ENCODE results near the gene SPAG17. TPM values are rescaled to one million over a fixed set of nuclear protein-coding genes. Genes with fewer than 3 reads are reported as not detected.
A peak's percentile ranks its signal among the peaks of the same experiment; 100 is the strongest.

Gene SPAG17
- total and polyA plus RNA-seq, 4 donors, result 11.7 to 35.5 (median 15.0) TPM

GRCh38 chr1:118099686-118100085 lies 85.3 kb downstream of the SPAG17 start:
- Histone ChIP-seq H3K9me3 (ENCODE audit: control insufficient read depth, insufficient read depth, low read length) (no peaks in the 10 kb centered on the region), H3K27ac (ENCODE audit: low read depth, low read length) (no peak overlapping the region), H3K4me1 (ENCODE audit: control insufficient read depth, insufficient read depth, low read length) (no peaks in the 10 kb centered on the region), H3K27me3 (ENCODE audit: control insufficient read depth, insufficient read depth, low read length) (no peaks in the 10 kb centered on the region), H3K36me3 (ENCODE audit: control insufficient read depth, insufficient read depth, low read length) (no peaks in the 10 kb centered on the region), H3K4me3 (ENCODE audit: low read depth, low read length) (no peak overlapping the region)
- 71% methylated on average over 1 of the region's 5 CpGs for WGBS (ENCODE audit: insufficient coverage)
- peak in 1 of 6 donors; percentile 63 for DNase-seq (ENCODE audit: low read depth in 4 of 6, low spot score in 6 of 6)

GRCh38 chr1:118097622-118098348 lies 87.2 kb downstream of the SPAG17 start:
- no peaks in the 10 kb centered on the region for H3K27me3 ChIP-seq (ENCODE audit: control insufficient read depth, insufficient read depth, low read length)
- no peaks in the 10 kb centered on the region for H3K9me3 ChIP-seq (ENCODE audit: control insufficient read depth, insufficient read depth, low read length)
- no peak for DNase-seq (ENCODE audit: low read depth in 4 of 6, low spot score in 6 of 6)
- 100% methylated on average over 1 of the region's 3 CpGs for WGBS (ENCODE audit: insufficient coverage)
- H3K4me1 ChIP-seq (ENCODE audit: control insufficient read depth, insufficient read depth, low read length), result no peaks in the 10 kb centered on the region
- H3K36me3 ChIP-seq (ENCODE audit: control insufficient read depth, insufficient read depth, low read length), result no peaks in the 10 kb centered on the region
- no peak overlapping the region for H3K27ac ChIP-seq (ENCODE audit: low read depth, low read length)
- H3K4me3 ChIP-seq (ENCODE audit: low read depth, low read length), result no peak overlapping the region

GRCh38 chr1:118093017-118093416 lies 92.0 kb downstream of the SPAG17 start:
- no peak overlapping the region for H3K27ac ChIP-seq (ENCODE audit: low read depth, low read length)
- H3K27me3 ChIP-seq (ENCODE audit: control insufficient read depth, insufficient read depth, low read length), result no peaks in the 10 kb centered on the region
- no peak for DNase-seq (ENCODE audit: low read depth in 4 of 6, low spot score in 6 of 6)

DNA sequence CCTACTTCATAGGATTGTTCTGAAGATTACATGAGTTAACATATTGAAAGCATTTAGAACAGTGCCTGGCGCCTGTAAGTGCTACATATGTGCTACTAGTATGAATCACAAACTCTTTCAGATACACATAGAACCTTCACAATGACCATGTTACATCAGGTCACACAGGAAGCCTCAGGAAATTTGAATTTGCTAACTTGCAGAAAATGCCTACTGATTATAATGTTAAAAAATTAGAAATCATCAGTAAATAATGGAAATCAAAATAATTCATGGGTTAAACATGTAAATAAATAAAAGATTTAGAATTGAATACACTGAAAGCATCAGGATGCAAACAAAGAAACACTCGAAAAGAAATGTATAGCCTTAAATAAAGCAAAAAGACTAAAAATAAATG lies 94.9 kb downstream of the SPAG17 start:
- Histone ChIP-seq H3K4me1 (ENCODE audit: control insufficient read depth, insufficient read depth, low read length) (no peaks in the 10 kb centered on the region), H3K4me3 (ENCODE audit: low read depth, low read length) (no peak overlapping the region), H3K9me3 (ENCODE audit: control insufficient read depth, insufficient read depth, low read length) (no peaks in the 10 kb centered on the region), H3K27me3 (ENCODE audit: control insufficient read depth, insufficient read depth, low read length) (no peaks in the 10 kb centered on the region), H3K36me3 (ENCODE audit: control insufficient read depth, insufficient read depth, low read length) (no peaks in the 10 kb centered on the region), H3K27ac (ENCODE audit: low read depth, low read length) (no peak overlapping the region)
- WGBS (ENCODE audit: insufficient coverage), result no CpG with 5 or more reads among the region's 2 CpGs
- no peak for DNase-seq (ENCODE audit: low read depth in 4 of 6, low spot score in 6 of 6)

More at GRCh38 chr1:118093017-118093416, 92.0 kb downstream of the SPAG17 start:
- H3K4me3 ChIP-seq (ENCODE audit: low read depth, low read length), result no peak overlapping the region
- no peaks in the 10 kb centered on the region for H3K36me3 ChIP-seq (ENCODE audit: control insufficient read depth, insufficient read depth, low read length)
- no peaks in the 10 kb centered on the region for H3K4me1 ChIP-seq (ENCODE audit: control insufficient read depth, insufficient read depth, low read length)
- H3K9me3 ChIP-seq (ENCODE audit: control insufficient read depth, insufficient read depth, low read length), result no peaks in the 10 kb centered on the region

DNA sequence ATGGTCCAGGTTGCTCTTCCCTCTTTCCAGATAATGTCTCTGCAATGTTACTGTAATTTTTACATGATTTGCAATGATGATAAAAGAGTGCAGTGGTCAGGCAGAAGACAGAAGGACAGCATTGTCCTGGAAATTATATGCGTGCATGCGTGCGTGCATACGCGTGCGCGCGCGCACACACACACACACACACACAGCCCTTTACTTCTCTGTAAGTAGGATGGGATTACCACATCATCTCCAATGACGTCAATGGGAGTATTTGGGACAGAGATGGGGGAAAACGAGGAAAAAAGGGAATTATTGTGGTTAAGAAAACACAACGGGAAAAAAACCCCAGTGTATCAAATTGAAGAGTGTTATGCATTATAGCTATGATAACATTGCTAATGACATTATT lies 99.7 kb downstream of the SPAG17 start:
- no peaks in the 10 kb centered on the region for H3K4me1 ChIP-seq (ENCODE audit: control insufficient read depth, insufficient read depth, low read length)
- H3K9me3 ChIP-seq (ENCODE audit: control insufficient read depth, insufficient read depth, low read length), result no peaks in the 10 kb centered on the region
- H3K4me3 ChIP-seq (ENCODE audit: low read depth, low read length), result no peak overlapping the region
- DNase-seq (ENCODE audit: low read depth in 4 of 6, low spot score in 6 of 6), result no peak
- H3K27me3 ChIP-seq (ENCODE audit: control insufficient read depth, insufficient read depth, low read length), result no peaks in the 10 kb centered on the region
- no CpG with 5 or more reads among the region's 12 CpGs for WGBS (ENCODE audit: insufficient coverage)
- no peak overlapping the region for H3K27ac ChIP-seq (ENCODE audit: low read depth, low read length)
- H3K36me3 ChIP-seq (ENCODE audit: control insufficient read depth, insufficient read depth, low read length), result no peaks in the 10 kb centered on the region

DNA sequence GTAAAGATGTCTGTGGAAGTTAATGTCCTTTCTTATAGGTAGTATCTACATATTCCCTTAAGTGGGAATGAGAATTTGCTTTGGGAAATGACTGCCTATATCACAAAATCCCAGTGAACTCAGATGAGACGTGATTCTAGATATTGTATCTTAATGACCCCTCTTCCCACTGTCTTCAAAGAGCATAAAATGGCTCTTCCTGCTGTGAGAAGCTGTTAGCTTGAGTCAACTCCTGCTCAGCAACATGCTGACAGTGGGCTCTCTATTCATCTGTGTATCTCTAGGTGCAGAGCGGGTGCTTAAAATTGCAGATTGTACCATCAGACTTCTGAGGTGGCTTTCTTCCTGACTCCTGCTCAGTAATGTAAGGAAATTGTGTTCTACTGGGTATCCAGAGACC lies 100.6 kb downstream of the SPAG17 start:
- Histone ChIP-seq H3K27ac (ENCODE audit: low read depth, low read length) (no peak overlapping the region), H3K4me3 (ENCODE audit: low read depth, low read length) (no peak overlapping the region), H3K27me3 (ENCODE audit: control insufficient read depth, insufficient read depth, low read length) (no peaks in the 10 kb centered on the region), H3K9me3 (ENCODE audit: control insufficient read depth, insufficient read depth, low read length) (no peaks in the 10 kb centered on the region), H3K36me3 (ENCODE audit: control insufficient read depth, insufficient read depth, low read length) (no peaks in the 10 kb centered on the region), H3K4me1 (ENCODE audit: control insufficient read depth, insufficient read depth, low read length) (no peaks in the 10 kb centered on the region)
- peak in 1 of 6 donors; percentile 73 for DNase-seq (ENCODE audit: low read depth in 4 of 6, low spot score in 6 of 6)
- WGBS (ENCODE audit: insufficient coverage), result no CpG with 5 or more reads among the region's 2 CpGs

DNA sequence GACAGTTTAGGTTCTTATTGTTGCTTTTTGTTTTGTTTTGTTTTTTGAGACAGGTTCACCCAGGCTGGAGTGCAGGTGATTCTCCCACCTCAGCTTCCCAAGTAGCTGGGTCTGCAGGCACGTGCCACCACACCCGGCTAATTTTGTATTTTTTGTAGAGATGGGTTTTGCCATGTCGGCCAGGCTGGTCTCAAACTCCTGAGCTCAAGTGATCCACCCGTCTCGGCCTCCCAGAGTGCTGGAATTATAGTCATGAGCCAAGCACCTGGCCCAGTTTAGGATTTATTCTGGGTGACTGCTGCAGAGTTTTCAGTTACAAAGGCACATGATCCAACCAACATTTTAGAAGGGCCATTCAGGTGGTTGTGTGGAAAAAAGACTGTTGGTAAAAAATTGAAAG lies 102.0 kb downstream of the SPAG17 start:
- H3K27ac ChIP-seq (ENCODE audit: low read depth, low read length), result no peak overlapping the region
- no peak for DNase-seq (ENCODE audit: low read depth in 4 of 6, low spot score in 6 of 6)
- no peaks in the 10 kb centered on the region for H3K36me3 ChIP-seq (ENCODE audit: control insufficient read depth, insufficient read depth, low read length)
- H3K4me3 ChIP-seq (ENCODE audit: low read depth, low read length), result no peak overlapping the region
- H3K4me1 ChIP-seq (ENCODE audit: control insufficient read depth, insufficient read depth, low read length), result no peaks in the 10 kb centered on the region
- no peaks in the 10 kb centered on the region for H3K27me3 ChIP-seq (ENCODE audit: control insufficient read depth, insufficient read depth, low read length)
- WGBS (ENCODE audit: insufficient coverage), result 87% methylated on average over 3 of the region's 5 CpGs
- no peaks in the 10 kb centered on the region for H3K9me3 ChIP-seq (ENCODE audit: control insufficient read depth, insufficient read depth, low read length)

- Histone ChIP-seq H3K36me3 (ENCODE audit: control insufficient read depth, insufficient read depth, low read length) (no peaks in the 10 kb centered on the region), H3K27me3 (ENCODE audit: control insufficient read depth, insufficient read depth, low read length) (no peaks in the 10 kb centered on the region), H3K4me3 (ENCODE audit: low read depth, low read length) (no peak overlapping the region), H3K9me3 (ENCODE audit: control insufficient read depth, insufficient read depth, low read length) (no peaks in the 10 kb centered on the region), H3K4me1 (ENCODE audit: control insufficient read depth, insufficient read depth, low read length) (no peaks in the 10 kb centered on the region), H3K27ac (ENCODE audit: low read depth, low read length) (no peak overlapping the region)
- 90% methylated on average over 2 of the region's 3 CpGs for WGBS (ENCODE audit: insufficient coverage)
- no peak for DNase-seq (ENCODE audit: low read depth in 4 of 6, low spot score in 6 of 6)
These were observed 103.6 kb downstream of the SPAG17 start for GRCh38 chr1:118081387-118081786.

GRCh38 chr1:118077331-118078045 lies 107.5 kb downstream of the SPAG17 start:
- peak in 2 of 6 donors; percentile 33 to 80 for DNase-seq (ENCODE audit: low read depth in 4 of 6, low spot score in 6 of 6)
- Histone ChIP-seq H3K27me3 (ENCODE audit: control insufficient read depth, insufficient read depth, low read length) (no peaks in the 10 kb centered on the region), H3K4me3 (ENCODE audit: low read depth, low read length) (no peak overlapping the region), H3K9me3 (ENCODE audit: control insufficient read depth, insufficient read depth, low read length) (no peaks in the 10 kb centered on the region), H3K27ac (ENCODE audit: low read depth, low read length) (no peak overlapping the region), H3K36me3 (ENCODE audit: control insufficient read depth, insufficient read depth, low read length) (no peaks in the 10 kb centered on the region), H3K4me1 (ENCODE audit: control insufficient read depth, insufficient read depth, low read length) (no peaks in the 10 kb centered on the region)
- WGBS (ENCODE audit: insufficient coverage), result no CpG with 5 or more reads among the region's 2 CpGs

DNA sequence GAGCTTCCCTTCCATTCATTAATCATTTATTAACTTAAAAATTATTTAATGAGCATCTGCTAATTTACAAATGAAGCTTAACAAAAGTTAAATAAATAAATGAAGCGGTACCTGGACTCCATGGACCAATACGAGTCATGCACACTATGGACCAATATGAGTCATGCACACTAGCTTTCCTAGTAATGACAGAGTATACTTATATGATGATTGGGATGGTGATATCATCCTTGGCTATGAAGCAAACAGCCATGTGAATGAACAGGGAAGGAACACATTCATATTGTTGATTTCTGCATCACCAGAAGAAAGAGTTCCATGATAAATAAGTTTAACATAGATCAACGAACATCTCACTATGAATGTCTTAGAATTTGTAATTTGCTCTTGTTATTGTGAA lies 109.9 kb downstream of the SPAG17 start:
- no peak overlapping the region for H3K27ac ChIP-seq (ENCODE audit: low read depth, low read length)
- no peaks in the 10 kb centered on the region for H3K36me3 ChIP-seq (ENCODE audit: control insufficient read depth, insufficient read depth, low read length)
- H3K4me1 ChIP-seq (ENCODE audit: control insufficient read depth, insufficient read depth, low read length), result no peaks in the 10 kb centered on the region
- no CpG with 5 or more reads among the region's 3 CpGs for WGBS (ENCODE audit: insufficient coverage)
- H3K4me3 ChIP-seq (ENCODE audit: low read depth, low read length), result no peak overlapping the region
- H3K9me3 ChIP-seq (ENCODE audit: control insufficient read depth, insufficient read depth, low read length), result no peaks in the 10 kb centered on the region
- no peak for DNase-seq (ENCODE audit: low read depth in 4 of 6, low spot score in 6 of 6)
- no peaks in the 10 kb centered on the region for H3K27me3 ChIP-seq (ENCODE audit: control insufficient read depth, insufficient read depth, low read length)

Measured in spinal cord (tissue), 10 donors.